NCI-H1436 treated with DMSO at 0.1 percent for 48 hours (cell line): Measurements from ENCODE around the gene PPP1R3G.

Experiments used
- DNase-seq: peaks from one replicate; lab custom pipeline; 2025; lab: John Stamatoyannopoulos, UW

The PPP1R3G gene

DNA sequence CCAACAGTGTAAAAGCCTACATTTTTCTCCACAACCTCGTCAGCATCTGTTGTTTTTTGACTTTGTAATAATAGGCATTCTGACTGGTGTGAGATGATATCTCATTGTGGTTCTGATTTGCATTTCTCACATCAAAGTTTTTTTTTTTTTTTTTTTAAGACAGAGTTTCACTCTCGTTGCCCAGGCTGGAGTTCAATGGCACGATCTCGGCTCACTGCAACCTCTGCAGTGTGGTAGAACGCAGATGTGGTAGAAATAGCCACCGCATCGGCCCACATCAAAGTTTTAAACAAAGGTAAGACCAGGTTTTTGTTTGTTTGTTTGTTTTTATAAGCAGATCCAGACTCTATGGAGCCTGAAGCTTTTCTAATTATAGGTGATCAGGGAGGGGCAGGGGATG lies 12.7 kb upstream of the PPP1R3G start:
- no peak for DNase-seq

DNA sequence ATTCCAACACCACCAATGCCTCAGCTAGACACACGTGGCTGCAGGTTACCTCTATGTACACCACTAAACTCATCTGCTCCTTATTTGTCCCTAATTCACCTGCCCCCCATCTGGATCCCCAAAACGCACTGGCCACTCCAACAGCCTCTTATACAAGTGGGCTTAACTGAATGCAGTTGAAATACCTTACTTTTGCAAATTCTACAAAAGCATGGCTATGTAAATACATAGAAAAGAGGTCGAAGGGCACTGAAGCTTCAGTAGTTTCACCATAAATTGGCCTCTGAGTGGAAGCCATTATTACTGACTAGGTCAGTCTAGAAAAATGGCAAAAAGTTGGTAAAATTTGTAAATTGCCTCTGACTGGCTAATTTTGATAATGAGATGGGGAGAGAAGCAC lies 11.1 kb upstream of the PPP1R3G start:
- no peak for DNase-seq

DNA sequence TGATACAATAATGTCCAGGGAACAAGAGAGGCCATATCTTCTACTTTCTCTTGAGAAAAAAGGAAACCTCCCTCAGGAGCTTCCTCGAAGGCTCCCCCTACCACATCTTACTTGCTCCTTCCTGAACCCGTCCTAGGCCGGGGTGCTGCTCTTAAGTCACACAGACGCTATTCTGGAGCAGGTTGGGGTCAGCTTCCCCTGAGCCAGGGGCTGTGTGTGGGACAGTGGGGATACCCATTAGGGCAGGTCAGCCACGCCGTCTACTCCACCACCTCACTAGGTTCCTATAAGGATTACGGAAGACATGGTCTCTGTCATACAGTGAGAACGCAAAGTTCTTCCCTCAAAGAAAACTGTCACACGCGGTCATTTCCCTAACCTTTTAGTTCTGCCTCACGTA lies 8.2 kb upstream of the PPP1R3G start:
- no peak for DNase-seq

DNA sequence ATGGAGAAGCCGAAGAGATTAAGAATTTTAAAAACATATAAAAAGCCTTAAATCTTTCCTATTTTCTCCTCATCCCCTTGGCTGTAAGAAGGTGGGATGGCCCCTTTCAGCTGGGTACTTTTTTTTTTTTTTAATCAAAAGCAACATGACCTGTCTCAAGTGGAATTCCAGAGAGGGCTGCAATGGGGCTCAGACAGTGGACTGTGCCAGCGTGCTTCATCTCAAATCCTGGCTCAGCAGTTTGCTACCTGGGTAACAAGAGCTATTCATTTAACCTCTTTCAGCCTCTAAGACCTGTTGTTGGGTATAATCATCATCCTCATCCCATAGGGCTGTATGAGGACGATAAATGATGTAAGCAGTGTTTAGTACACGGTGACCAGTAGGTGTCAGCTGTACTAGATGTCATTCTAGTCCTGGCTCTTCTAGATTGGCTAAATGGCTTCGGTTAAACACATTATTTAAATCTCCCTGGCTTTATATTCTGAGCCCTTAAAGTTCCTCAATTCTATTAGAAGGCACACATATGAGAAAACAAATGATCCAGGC lies 6.9 kb upstream of the PPP1R3G start:
- DNase-seq = no peak

DNA sequence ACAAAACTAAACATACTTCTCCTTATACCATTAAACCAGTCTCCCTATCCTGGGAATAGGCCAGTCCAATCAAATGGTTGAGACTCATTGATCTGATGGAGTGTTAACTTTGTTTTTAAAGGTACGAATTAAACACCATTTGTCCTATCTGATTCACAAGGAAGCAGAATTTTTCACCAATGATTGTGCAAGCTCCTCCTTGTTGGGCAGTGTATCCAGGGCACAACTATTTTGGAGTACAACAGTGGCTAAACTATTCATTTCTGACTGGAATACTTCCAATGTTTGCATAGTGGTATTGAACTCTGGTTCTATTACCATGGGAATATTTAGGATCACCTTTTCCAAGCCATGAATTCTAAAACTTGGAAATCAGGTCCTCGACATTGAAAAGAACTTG lies 5.4 kb upstream of the PPP1R3G start:
- no peak for DNase-seq

DNA sequence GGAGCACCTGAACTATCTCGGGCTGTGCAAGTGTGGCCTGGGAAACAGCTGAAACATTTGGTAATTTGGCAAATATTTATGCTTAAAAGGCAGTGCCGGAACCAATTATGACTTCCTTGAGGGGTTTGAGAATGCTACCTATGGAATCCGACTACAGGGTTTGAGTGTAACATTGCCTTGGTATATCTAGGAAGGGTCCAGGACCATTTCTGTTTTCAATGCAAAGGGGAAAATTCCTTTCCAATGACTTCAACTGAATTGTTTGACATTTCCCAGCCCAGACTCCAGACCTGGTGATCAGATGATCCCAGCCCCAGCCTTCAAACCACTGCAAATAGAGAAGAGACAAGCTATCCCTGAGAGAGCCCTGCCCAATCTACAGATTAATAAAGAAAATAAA lies 4.6 kb upstream of the PPP1R3G start:
- DNase-seq = no peak

DNA sequence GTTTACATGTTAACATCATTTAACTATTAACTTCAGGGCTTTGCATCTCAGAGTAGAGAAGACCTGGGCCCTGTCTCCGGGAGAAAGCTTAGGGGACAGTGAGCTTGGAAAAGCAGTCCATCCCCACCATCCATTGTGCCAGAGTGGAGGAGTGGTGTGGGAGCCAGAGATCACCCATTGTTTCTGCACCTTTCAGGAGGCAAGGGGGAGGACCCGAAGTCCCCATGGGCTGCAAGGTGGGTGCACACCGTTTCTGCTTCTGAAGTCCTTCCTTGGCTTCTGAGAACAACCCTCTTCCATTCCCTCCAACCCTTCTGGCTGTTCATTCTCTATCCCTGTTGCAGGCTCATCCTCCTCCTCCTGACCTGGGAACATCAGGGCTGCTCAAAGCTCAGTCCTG lies 4.0 kb upstream of the PPP1R3G start:
- DNase-seq = no peak

DNA sequence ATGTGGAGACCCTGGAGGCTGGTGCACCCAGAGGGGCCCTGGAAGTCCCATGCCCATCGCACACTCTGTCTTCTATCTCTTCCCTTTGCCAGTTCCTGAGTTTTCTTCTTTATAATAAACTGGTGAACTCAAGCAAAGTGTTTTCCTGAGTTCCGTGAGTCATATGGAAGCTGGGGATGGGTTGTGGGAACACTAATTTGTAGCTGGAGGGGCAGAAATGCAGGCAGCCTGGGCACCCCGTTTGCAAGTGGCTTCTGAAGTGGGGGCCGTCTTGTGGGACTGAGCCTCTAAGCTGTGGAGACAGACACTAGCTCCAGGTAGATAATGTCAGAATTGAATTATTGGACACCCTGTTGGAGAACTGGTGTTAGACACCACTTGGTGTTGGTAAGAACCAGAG lies 3.2 kb upstream of the PPP1R3G start:
- no peak for DNase-seq

DNA sequence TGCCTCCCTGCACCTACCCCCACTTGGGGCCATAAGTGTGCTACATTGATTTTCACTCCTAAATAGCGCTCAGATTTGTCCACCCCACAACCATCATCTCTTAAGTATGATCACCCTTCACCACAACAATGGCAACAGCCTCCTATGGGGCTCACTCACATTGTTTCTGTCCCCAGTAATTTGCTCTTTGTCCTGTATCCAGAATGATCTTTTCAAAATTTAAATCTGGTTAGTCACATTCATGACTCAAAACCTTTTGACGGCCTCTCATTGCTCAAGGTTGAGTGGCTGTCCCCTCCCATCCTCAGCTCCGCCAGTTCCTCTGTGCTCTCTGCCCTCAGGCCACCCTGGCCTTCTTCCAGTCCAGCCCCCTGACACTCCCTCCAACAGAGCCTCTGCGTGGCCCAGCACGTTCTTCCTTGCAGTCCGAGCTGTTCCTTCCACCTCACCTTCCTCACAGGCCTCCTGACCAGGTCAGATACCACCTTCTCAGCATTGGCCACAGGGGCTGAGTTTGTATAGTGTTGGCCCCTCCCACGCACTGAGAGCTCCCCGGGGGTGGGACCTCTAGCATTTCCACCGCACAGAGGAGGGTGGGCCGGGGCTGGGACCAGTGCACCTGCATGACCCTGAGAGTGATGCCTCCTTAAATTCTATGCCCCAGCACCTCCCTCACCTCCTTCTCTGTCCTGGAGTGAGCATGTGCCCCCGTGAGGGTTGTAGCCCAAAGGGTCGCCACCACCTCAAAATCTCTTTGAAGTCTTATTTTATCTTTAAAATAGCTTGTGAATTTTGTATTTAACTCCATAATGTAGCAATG lies 2.4 kb upstream of the PPP1R3G start:
- DNase-seq = no peak

DNA sequence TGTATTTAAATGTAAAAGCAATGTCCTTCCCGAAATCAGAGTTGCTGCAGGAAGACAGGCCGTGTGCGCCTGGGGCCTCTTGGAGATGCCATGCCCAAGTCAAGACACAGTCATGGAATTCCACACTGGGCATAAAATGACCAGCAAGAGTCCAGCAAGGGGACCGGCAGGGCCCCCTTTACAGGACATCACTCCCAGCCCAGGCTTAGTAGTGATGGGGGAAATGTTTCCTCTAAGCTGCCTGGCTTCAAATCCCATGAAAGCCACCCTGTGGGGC lies 1.9 kb upstream of the PPP1R3G start:
- no peak for DNase-seq

DNA sequence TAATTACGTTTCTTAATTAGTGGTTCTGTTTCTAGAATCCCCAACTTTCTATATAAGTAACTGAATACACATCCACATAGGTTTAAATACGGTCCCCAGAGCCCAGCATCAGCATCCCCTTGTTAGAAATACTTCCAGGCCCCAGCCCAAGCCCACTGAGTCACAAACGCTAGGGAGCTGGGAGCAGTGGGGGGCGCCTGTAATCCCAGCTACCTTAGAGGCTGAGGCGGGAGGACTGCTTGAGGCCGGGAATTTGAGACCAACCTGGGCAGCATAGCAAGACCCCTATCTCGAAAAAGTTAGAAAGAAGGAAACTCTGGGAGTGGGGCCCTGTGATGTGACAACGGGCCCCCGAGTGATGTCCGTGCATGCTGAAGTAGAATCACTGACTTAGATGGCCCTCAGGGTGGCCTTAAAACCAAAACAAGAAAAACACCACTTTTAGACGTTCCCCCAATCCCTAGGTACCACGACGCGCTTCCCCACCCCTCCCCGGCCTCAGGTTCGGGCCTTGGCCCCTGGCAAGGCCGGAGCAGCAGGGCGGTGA lies 1.3 kb upstream of the PPP1R3G start:
- no peak for DNase-seq

DNA sequence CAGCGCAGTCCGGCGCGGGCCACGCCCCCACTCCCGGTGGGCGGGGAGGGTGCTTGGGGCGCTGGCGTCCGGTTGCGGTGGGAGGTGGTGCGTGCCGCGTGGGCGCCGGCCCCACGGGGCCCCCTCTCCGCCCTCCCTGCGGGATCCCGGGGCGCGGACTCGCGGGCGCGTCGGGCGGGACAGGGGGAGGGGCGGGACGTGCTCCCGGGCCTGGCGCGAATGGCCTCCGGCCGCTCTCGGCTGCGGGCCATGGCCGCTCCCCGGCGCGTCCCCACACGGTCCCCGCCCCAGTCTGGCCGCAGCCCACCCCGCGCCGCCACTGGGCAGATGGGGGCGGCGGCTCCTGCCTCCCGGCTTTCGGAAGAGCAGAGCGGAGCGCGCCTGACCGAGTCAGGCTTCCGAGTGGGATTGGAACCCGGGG lies 771 bp upstream of the PPP1R3G start:
- no peak for DNase-seq

DNA sequence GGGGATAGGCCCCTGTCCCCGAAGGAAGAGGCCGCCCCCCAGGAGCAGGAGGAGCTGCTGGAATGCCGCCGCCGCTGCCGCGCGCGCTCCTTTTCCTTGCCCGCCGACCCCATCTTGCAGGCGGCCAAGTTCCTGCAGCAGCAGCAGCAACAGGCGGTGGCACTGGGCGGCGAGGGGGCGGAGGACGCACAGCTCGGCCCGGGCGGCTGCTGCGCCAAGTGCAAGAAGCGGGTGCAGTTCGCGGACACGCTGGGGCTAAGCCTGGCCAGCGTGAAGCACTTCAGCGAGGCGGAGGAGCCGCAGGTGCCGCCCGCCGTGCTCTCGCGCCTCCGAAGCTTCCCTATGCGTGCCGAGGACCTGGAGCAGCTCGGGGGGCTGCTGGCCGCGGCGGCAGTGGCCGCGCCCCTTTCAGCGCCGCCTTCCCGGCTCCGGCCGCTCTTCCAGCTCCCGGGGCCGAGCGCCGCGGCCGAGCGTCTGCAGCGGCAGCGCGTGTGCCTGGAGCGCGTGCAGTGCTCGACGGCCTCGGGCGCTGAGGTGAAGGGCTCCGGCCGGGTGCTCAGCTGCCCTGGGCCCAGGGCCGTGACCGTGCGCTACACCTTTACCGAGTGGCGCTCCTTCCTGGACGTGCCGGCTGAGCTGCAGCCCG lies 630 bp downstream of the PPP1R3G start:
- DNase-seq = no peak

DNA sequence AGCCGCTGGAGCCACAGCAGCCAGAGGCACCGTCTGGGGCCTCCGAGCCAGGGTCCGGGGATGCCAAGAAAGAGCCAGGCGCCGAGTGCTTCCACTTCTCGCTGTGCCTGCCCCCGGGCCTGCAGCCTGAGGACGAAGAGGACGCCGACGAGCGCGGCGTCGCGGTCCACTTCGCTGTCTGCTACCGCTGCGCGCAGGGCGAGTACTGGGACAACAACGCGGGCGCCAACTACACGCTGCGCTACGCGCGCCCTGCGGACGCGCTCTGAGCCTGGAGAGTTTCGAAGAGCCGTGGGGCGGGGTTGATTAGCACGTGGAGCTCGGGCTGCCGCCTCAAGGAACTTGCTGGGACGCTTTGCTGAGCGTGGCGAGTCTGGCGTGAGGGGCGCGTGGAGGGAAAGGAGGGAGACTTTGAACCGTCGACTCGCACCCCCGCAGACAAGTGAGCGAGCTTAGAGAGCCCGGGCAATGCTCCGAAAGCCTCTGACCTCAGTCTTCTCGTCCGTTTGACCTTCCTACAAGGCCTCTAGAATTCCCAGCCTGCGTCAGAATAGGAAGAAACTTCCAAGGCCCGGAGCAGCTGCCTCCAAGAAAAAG lies 1.3 kb downstream of the PPP1R3G start:
- DNase-seq = no peak

DNA sequence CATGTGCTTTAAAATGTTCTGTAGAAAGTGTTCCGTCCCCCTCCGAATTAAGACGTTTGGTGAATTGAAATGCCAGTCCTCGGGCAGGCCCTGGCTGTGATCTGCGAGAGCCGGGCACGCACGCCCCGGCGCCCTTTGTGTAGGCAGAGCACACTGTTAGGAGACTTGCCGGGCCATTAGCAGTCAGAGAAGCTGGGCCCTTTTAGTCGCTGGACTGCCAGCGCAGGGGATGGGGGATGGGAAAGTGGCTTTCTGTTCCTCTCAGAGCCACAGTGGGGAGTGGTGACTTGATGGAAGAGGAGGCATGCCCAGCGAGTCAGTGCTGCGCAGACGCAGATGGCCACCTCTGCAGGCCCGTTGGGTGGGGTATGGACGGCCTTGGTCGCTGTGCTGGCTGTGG lies 2.2 kb downstream of the PPP1R3G start:
- DNase-seq = no peak

DNA sequence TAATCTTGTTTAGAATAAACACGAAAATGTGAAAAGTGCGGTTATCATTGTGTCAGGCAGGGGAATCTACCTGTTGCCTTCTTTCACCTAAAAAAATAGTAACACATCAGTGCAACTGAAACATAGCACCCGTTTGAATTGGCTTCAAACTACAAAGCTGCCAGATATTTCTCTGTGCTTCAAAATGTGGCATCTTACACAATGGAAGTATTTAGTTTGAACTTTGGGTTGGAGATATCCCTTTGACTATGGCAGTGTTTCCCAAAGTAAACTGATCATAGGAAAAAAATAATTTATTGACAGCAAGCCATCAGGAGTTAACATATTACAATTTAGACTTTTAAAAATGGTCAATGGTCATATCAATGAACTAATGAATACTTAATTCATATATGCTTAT lies 3.6 kb downstream of the PPP1R3G start:
- DNase-seq = no peak

DNA sequence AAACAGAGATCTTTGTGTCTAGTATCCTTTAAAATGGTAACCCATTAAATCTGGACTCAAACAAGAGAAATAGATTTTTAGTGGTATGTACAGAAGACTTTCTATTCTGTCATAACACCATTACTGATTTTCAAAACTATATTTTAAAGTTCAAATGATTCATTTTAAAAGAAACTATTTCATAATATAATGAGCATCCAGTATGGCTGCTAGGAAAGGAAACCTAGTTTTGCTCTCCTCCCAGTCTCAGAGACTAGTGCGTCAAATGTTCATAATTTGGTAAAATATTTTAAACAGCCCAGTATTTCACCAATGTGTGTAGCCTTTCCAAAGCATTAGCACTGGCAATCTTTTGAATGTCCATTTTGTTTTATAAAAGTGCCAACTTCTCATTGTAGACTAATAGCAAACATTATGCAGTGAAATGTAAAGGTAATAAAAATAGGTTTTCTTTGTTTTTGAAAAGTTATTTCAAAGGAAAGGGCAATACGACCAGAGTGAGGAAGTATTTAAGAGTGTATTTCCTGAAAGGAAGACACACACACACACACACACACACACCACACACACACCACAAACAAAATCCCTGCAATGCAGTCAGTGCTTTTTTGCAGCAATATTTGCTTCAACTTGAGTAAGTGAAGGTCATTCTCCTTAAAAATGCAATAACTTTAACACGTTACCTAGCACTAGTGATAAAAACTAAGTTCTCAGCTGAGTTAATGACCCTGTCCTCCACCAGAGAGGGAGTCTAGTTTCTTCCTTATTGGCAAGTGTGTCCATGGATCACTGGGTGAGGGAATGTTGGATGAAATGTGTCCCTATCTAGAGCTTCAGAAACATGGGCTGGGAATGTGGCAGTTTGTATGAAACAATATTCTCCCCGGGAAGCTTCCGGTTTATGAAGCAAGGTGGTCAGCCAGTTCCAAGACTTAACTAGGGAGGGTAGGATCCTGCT lies 4.6 kb downstream of the PPP1R3G start:
- no peak for DNase-seq

DNA sequence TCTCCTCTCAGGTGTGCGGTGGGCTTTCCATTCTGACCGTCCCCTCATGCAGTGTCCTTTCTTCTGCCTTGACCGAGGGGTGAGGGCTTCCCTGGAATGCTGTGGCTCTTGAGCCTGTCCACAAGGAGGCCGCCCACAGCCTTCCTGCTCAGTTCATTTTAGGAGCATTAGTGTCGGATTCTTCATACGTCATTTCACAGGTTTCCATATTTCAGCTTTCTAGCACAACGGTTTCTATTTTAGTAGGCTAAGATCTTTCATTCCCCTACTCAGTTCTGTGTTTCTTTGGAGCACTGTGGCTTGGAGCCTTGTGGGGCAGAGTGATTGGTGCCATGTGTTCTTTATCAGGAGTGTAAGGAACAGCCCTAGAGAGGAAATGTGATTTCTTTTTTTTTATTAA lies 5.5 kb downstream of the PPP1R3G start:
- DNase-seq = no peak

DNA sequence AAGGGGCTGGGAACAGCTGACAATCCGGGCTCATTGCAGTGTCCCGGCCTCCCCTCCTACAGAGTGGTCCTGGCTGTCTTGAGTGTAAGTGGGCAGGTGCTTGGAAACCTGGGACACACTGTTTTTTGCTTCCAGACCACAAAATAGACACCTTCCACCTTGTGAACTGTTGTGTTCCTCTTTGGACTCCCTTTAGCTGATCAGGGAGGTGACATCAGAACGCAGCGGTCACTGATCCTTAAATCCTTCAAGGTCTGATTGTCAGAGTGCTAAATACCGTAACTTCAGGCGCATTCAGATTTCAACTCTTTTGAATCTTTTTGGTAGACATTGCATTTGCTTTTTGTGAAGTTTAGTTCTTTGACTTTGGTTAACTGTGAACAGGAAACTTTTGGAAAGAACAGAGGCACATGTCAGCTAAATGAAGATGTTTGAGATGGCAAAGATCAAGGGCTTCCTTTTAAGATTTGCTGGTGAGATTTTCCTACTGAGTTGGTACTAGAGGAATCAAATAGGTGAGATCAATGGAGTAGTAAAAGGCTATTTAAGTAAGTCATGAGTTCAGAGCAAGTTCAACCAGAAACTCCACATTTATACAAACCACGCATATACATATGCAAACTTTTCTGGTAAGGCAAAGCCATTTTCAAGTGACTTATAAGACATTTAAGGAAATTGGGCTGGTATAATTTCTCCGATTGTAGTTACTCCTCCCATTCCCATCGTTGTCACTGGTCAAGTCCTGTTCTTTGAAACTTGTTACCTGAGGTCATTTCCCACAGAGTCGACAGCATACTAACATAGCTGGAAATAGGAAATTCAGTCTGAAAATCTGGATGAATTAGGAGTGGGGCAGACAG lies 6.3 kb downstream of the PPP1R3G start:
- no peak for DNase-seq

DNA sequence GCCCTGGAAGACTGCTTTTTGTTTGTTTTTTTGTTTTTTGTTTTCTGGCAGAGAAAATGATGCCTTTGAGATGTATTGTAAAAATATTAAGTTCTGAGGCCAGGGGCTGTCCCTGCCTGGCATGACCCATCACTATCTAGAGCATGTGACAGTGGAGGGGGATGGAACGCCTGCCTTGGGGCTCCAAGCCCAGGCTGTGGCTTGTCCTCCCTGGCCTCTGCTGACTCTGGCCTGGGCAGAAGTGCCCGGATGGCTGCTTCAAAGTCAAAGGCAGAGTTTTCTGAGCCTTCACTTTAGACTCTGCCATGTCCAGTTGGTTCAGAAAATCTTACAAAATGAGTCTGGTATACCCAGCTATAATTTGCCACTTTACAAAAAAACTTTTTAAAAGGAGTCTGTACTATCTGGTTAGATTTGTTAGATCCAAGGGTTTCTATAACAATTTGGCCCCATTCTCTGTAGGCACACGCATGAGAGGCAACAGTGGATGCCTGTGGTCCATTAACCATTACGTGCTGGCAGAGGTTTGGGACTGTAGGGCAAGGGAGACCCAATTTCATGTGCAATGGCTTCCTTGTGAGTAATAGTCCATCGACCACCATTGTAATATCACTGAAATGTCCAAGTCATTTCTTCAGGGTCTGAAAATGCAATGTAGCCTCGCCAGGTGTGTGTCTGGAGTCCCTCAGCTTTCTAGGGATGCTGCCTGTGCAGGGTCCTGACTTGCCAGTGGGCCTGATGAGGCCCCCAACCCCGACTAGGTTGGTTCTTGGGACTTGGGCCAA lies 8.3 kb downstream of the PPP1R3G start:
- no peak for DNase-seq
